ENCODE measurements around the gene NATD1. TPM values are rescaled to one million over a fixed set of nuclear protein-coding genes. Genes with fewer than 3 reads are reported as not detected.
A peak's percentile ranks its signal among the peaks of the same experiment; 100 is the strongest.

Gene NATD1
- total RNA-seq, 1 experiment from 2014 or later: 0.75 TPM

GRCh38 chr17:21288571-21289017 is 35.4 kb upstream of the NATD1 start:
- H3K27ac ChIP-seq (ENCODE audit: low read depth, low read length, poor library complexity, severe bottlenecking): peak overlapping the region; percentile 94
- ChIA-PET POLR2A (ENCODE audit: low non-redundant PET) (no interaction called here), CTCF (interaction anchor here (1.1 kb wide), 1 partner anchor 169 kb away, joined by 13 read pairs; no protein-coding TSS in a partner anchor)
- no peaks in the 10 kb centered on the region for H3K36me3 ChIP-seq (ENCODE audit: insufficient read depth, low read length, poor library complexity, severe bottlenecking)
- DNase-seq (ENCODE audit: low spot score): no peak
- intact Hi-C loops (cut with micrococcal nuclease; ENCODE audit: unreplicated experiment): no loop called here
- peak overlapping the region; percentile 88 for H3K4me3 ChIP-seq (ENCODE audit: low read depth, low read length, poor library complexity, severe bottlenecking)
- peaks cover 25% of the 10 kb centered on the region for H3K4me1 ChIP-seq (ENCODE audit: insufficient read depth, low read length, poor library complexity, severe bottlenecking)
- H3K9me3 ChIP-seq (ENCODE audit: low read depth, low read length, poor library complexity, severe bottlenecking): peaks cover 6% of the 10 kb centered on the region
- TF ChIP-seq CTCF (conservative IDR thresholded peaks at IDR 0.05; ENCODE audit: low read depth, low read length) (no peak), EZH2 (IDR thresholded peaks at IDR 0.05; ENCODE audit: borderline replicate concordance, low read depth, low read length, poor library complexity, severe bottlenecking) (no peak)
- no peaks in the 10 kb centered on the region for H3K27me3 ChIP-seq (replicated peaks; ENCODE audit: insufficient read depth, low read depth, low read length, poor library complexity)
- BruUV-seq (replicated peaks): no TSS peak

- no peaks in the 10 kb centered on the region for H3K27me3 ChIP-seq (replicated peaks; ENCODE audit: insufficient read depth, low read depth, low read length, poor library complexity)
- POLR2A ChIA-PET (ENCODE audit: low non-redundant PET): no interaction called here
- no peaks in the 10 kb centered on the region for H3K36me3 ChIP-seq (ENCODE audit: insufficient read depth, low read length, poor library complexity, severe bottlenecking)
- BruUV-seq (replicated peaks): no TSS peak
- H3K9me3 ChIP-seq (ENCODE audit: low read depth, low read length, poor library complexity, severe bottlenecking): peaks cover 6% of the 10 kb centered on the region
- intact Hi-C loops (cut with micrococcal nuclease; ENCODE audit: unreplicated experiment): no loop called here
- DNase-seq (ENCODE audit: low spot score): peak; percentile 94
- peaks cover 25% of the 10 kb centered on the region for H3K4me1 ChIP-seq (ENCODE audit: insufficient read depth, low read length, poor library complexity, severe bottlenecking)
- peak overlapping the region; percentile 88 for H3K4me3 ChIP-seq (ENCODE audit: low read depth, low read length, poor library complexity, severe bottlenecking)
- H3K27ac ChIP-seq (ENCODE audit: low read depth, low read length, poor library complexity, severe bottlenecking): peak overlapping the region; percentile 94
- no peak for TF ChIP-seq CTCF (conservative IDR thresholded peaks at IDR 0.05; ENCODE audit: low read depth, low read length)
- no peak for TF ChIP-seq EZH2 (IDR thresholded peaks at IDR 0.05; ENCODE audit: borderline replicate concordance, low read depth, low read length, poor library complexity, severe bottlenecking)
- CTCF ChIA-PET: interaction anchor here (1.1 kb wide), 1 partner anchor 168 kb away, joined by 13 read pairs; no protein-coding TSS in a partner anchor
Observed at GRCh38 chr17:21287703-21288449, 34.7 kb upstream of the NATD1 start.

GRCh38 chr17:21286909-21287702 is 33.9 kb upstream of the NATD1 start:
- H3K9me3 ChIP-seq (ENCODE audit: low read depth, low read length, poor library complexity, severe bottlenecking): no peaks in the 10 kb centered on the region
- no TSS peak for BruUV-seq (replicated peaks)
- peak overlapping the region; percentile 94 for H3K27ac ChIP-seq (ENCODE audit: low read depth, low read length, poor library complexity, severe bottlenecking)
- peak overlapping the region; percentile 88 for H3K4me3 ChIP-seq (ENCODE audit: low read depth, low read length, poor library complexity, severe bottlenecking)
- H3K27me3 ChIP-seq (replicated peaks; ENCODE audit: insufficient read depth, low read depth, low read length, poor library complexity): no peaks in the 10 kb centered on the region
- no peaks in the 10 kb centered on the region for H3K36me3 ChIP-seq (ENCODE audit: insufficient read depth, low read length, poor library complexity, severe bottlenecking)
- ChIA-PET CTCF (interaction anchor here (1.1 kb wide), 1 partner anchor 168 kb away, joined by 13 read pairs; no protein-coding TSS in a partner anchor), POLR2A (ENCODE audit: low non-redundant PET) (interaction anchor here (1.2 kb wide), 1 partner anchor 160 kb away, joined by 3 read pairs; the partner anchor contains the start of gene DHRS7B)
- DNase-seq (ENCODE audit: low spot score): no peak
- TF ChIP-seq CTCF (conservative IDR thresholded peaks at IDR 0.05; ENCODE audit: low read depth, low read length): no peak
- no peak for TF ChIP-seq EZH2 (IDR thresholded peaks at IDR 0.05; ENCODE audit: borderline replicate concordance, low read depth, low read length, poor library complexity, severe bottlenecking)
- intact Hi-C loops (cut with micrococcal nuclease; ENCODE audit: unreplicated experiment): no loop called here
- H3K4me1 ChIP-seq (ENCODE audit: insufficient read depth, low read length, poor library complexity, severe bottlenecking): peaks cover 32% of the 10 kb centered on the region
